GM23248 (cell line): ENCODE measurements around the gene SPZ1.

Experiments
- EZH2 ChIP-seq: fragments of 200-600 bp; sonication (generic); IDR thresholded peaks from 2 replicates; pipeline ENCODE4 v1.6.1; 2018; ENCODE audit warnings: antibody characterized with exemption, mild to moderate bottlenecking; ENCODE audit not compliant: insufficient read depth, poor library complexity, severe bottlenecking
- EZH2phosphoT487 ChIP-seq: fragments of 200-600 bp; sonication (generic); IDR thresholded peaks from 2 replicates; pipeline ENCODE4 v1.6.1; 2018; ENCODE audit warnings: antibody characterized with exemption, moderate library complexity, mild to moderate bottlenecking, low read depth; ENCODE audit not compliant: insufficient read depth

GRCh38 chr5:80370390-80370789 lies 50.6 kb downstream of the SPZ1 start:
- TF ChIP-seq EZH2phosphoT487 (no peak), EZH2 (no peak)
